Measurements from ENCODE around the gene ASB2.

- TF ChIP-seq POLR2AphosphoS5 (IDR thresholded peaks at IDR 0.05; ENCODE audit: low read depth, low read length) = no peak
- no peak for TF ChIP-seq SIN3A (IDR thresholded peaks at IDR 0.05; ENCODE audit: borderline replicate concordance, insufficient read depth, low read length)
Measured at GRCh38 chr14:93982230-93983007, 6.0 kb upstream of the ASB2 start.

All from PFSK-1 (cell line).